Stimulated activated CD4-positive, alpha-beta T cell treated with anti-CD3 and anti-CD28 coated beads, Interleukin-12 subunit alpha, Interleukin-12 subunit beta, amount 100 ng/mL, for 48 hours (primary cell): ENCODE data around the gene BGN.

Experiments used
- DNase-seq, 3 donors: peaks; one replicate each; pipeline ENCODE4 v3.0.0-alpha.2; 2020; ENCODE audit warnings: low read depth in 2 of 3, low spot score in 1 of 3

Gene BGN

DNA sequence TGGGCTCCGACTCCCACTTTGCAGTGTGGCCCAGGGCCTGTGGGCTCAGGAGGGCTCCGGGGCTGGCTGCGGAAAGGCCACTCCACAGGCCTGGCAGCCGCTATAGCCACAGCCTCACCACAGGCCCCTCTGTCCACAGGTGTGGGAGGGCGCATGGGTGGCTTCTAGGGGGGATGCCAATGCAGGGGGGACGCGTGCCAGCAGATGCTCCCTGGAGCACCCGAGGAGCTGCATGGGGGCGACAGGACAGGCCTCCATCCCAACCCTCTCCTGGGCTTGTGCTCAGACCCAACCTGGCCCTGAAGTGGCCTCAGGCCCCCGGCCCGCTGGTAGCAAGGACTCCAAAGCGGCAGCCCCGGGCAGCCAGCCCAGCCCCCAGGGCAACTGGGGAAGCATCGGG lies 8.0 kb downstream of the BGN start:
- no peak for DNase-seq

DNA sequence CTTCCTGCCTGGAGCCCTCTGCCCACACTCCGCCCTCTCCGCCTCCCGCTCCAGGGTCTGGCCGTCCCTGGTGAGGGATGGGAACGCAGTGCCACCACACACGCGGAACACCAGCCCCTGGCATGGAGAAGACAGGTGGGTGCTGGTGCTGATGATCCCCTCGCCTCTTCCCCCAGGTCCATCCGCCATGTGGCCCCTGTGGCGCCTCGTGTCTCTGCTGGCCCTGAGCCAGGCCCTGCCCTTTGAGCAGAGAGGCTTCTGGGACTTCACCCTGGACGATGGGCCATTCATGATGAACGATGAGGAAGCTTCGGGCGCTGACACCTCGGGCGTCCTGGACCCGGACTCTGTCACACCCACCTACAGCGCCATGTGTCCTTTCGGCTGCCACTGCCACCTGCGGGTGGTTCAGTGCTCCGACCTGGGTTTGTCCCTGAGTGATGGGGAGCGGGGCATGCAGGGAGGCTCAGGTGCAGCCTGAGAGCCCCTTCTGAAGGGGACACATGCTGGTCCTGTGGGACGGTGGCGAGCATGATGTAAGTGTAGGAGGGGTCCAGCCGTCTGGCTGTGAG lies 9.8 kb downstream of the BGN start:
- DNase-seq, result no peak

DNA sequence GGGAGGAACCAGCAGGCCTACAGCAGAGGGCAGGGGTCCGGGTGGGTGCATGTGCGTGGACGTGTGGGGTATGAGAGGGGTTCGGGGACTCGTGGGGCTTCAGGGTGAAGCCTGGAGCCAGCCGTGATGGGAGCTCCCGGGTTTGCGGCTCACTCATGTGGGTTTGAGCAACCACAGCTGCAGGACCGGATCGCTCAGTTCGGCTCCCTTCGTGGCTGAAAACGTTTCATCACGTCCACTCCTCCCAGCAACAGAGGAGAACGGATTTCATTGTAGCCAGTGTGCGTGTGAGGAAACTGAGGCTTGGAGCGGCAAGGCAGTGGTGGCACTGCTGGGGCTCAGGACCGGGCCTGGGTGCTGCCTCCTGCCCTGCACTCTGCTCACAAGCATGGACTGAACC lies 10.6 kb downstream of the BGN start:
- no peak for DNase-seq

DNA sequence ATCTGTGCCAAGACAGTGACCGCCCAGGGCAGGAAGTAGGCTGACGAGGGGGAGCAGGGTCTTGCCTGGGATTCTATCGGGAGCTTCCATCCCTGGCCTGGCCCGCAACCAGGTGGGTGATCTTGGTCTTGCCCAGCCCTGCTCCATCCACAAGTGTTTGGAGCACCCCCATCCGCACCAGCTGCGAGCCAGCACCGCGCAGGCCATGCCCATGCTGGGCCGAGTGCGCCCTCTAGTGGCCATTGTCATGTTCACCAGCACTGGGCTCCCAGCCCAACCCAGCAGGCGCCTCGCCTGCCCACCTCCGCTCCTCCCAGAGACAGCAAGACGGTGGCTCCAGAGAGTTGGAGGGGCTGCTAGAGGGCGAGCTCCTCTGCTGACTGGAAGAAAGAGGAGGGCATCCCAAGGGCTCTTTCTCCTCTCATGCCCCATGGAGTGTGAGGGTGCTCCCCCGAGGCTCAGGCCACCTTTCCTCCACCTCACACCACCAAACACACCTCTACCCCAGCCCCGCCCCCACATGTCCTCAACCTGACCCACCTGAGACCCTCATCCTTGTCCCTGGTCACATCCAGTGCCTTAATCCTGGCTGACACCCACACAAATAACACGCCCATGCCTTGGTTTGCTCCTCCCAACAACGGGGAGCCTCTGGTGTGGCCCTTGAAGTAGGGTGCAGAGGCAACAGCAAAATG lies 12.9 kb downstream of the BGN start:
- DNase-seq, result peak; percentile 63 to 84 (median 64)

DNA sequence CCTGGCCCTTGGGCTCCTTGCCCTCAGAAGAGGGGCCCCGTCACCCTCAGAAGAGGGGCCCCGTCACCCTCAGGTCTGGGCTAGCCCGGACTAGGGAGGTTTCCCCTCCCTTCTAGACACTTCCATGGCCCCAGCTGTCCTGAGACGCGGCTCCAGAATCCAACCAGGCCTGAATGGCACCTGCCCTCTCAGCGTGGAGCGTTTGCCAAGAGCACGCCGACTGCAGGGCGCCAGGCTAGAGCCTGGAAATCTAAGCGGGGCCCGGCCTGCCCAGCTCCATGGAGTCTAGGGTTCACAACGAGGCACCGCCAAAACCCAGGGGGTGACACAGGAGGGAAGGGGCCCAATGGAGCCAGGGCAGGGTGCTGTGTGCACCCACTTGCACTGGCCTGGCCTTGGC lies 14.8 kb downstream of the BGN start:
- no peak for DNase-seq

DNA sequence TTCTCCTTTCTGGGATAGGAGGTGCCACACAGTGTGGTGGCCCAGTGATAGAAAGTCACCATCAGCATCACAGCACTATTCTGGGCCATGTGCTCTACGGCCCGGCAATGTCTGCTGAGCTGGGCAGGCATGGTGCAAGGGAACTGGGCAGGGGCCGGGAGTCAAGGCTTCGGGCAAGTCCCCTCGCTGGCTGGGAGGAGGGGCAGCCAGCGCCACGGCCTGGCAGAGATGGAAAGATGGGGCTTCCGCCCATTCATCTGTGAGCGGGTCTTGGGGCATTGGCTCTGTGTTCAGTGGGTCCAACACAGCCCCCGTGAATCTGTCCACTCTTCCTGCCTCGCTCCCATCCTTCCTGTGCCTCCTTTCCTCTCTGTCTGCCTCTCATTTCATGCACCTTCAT lies 15.6 kb downstream of the BGN start:
- DNase-seq, result no peak

DNA sequence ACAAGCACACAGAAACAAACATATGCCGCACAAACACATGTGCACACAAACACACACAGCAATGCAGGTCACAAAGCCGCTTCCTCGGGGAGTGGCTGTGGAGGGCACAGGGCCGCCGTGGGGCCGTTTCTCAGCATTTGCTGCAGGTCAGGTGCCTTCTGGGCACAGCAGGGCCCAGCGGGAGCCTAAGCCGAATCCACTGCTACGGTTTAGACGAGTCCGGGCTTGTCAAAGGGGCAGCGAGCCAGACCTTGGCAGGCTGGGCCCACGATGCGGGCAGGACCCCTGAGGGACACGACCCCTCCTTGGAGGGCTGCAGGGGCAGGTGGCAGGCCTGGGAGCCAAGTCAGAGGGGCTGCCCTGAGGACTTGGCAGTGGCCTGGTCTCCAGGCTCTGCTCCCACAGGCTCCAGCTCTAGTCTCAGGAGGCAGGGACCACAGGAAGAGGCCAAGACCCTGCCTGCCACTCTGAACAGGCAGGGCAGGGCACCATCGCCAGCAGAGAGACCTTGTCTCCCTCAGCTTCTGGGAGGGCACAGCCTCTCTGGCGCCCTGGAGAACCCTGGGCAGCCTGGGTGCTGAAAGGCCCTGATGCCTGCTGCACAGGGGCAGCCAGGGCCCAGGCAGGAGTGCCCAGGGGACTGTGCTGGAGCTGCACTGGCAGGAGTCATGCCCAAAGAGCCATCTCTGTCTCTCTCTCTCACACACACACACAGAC lies 17.2 kb downstream of the BGN start:
- no peak for DNase-seq

DNA sequence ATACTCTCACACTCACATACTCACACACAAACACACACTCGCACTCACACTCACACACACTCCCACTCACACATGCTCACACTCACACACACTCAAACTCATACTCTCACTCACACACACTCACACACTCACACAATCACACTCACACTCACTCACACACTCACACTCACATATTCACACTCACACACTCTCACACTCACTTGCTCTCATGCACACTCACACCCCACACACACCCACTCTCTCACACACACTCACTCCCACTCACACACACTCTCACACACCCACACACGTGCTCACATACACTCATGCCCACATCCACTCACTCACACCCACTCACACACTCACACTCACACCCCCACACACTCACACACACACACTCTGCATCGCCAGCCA lies 17.7 kb downstream of the BGN start:
- no peak for DNase-seq

DNA sequence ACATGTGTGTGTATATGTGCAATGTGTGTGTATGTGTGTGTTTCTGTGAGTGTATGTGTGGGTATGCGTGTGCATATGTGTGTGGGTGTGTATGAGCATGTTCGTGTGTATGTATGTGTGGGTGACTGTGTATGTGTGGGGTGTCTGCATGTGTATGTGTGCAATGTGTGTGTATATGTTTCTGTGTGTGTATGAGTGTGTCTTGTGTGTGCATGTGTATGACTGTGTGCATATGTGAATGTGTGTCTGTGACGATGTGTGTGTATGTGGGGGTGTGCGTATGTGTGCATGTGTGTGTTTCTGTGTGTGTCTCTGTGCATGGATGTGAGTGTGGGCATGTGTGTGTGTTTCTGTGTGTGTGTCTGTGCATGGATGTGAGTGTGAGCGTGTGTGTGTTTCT lies 18.5 kb downstream of the BGN start:
- DNase-seq, result no peak

DNA sequence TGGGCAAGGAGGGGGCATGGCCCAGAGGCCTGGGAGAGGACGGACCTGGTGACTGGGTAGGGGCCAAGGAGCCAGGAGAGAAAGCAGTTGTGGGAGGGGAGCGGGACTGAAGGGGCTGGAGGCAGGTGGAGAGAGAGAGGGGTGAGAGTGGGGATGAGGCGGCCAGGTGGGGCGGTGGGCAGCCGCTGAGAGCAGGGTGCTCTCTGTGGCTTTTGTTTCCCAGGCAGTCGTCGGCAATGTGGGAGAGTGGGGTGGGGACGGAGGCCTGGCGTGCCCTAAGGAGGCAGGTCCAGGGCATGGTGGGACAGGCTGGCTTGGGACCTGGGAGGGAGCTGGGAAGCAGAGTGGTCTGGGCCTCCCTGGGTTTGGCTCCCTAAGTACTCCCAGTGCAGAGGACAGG lies 19.5 kb downstream of the BGN start:
- no peak for DNase-seq

DNA sequence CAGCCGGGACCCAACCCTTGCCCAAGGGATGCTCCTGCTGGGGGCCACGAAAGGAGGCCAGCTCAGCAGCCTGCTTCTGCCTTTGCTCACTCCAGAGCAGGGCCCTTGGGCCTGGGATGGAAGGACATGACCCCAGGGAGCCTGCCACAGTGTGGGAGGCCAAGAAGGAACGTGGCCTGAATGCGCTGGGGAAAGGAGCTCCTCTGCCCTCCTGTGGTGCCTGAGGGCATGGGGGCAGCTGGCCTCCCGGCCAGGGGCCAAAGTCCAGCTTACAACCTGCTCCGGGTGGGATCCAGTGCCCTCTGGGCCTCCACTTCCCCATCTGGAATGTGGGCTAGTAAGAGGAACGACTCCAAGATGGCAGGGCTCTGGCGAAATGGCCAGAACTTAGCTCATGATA lies 20.7 kb downstream of the BGN start:
- DNase-seq, result no peak

DNA sequence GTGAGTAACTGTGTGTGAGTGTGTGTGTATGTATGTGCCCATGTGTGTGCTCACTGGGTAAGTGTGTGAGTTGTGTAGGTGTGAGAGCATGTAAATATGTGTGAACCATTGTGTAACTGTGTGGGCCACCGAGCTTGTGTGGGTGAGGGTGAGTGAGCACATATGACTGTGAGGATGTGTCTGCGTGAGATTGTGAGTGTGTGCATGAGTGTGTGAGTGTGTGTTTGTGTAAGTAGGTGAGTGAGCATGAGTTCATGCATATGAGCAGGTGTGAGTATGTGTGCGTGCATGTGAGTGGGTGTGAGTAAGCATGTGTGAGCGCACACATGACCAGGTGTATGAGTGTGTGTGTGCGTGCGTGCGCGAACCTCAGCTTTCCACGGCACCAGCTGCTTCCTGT lies 21.3 kb downstream of the BGN start:
- DNase-seq, result no peak

DNA sequence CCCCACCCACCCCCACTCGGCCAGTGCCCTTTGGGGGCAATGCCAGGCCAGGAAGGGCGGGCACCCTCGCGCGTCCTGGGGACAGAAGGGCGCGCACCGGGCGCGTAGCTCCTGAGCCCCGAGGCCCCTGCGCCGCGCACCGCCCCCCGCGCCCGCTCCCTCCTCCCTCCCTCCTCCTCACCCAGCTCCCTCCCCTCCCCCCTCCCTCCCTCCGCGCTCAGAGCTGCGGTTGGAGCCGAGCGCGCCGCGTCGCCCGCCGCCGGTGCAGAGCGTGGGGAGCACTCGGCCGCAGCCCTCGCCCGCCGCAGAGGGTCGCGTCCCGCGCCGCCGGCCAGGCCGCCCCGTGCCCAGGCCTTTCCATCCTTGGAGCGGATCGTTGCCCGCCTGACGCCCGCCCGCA lies 22.6 kb downstream of the BGN start, which contains the start of gene ATP2B3:
Gene ATP2B3 (plus strand): TSS at position 220 of the 400 bp plus-strand sequence. CDS start 18,606 bp downstream, outside the sequence.
- DNase-seq, result no peak

DNA sequence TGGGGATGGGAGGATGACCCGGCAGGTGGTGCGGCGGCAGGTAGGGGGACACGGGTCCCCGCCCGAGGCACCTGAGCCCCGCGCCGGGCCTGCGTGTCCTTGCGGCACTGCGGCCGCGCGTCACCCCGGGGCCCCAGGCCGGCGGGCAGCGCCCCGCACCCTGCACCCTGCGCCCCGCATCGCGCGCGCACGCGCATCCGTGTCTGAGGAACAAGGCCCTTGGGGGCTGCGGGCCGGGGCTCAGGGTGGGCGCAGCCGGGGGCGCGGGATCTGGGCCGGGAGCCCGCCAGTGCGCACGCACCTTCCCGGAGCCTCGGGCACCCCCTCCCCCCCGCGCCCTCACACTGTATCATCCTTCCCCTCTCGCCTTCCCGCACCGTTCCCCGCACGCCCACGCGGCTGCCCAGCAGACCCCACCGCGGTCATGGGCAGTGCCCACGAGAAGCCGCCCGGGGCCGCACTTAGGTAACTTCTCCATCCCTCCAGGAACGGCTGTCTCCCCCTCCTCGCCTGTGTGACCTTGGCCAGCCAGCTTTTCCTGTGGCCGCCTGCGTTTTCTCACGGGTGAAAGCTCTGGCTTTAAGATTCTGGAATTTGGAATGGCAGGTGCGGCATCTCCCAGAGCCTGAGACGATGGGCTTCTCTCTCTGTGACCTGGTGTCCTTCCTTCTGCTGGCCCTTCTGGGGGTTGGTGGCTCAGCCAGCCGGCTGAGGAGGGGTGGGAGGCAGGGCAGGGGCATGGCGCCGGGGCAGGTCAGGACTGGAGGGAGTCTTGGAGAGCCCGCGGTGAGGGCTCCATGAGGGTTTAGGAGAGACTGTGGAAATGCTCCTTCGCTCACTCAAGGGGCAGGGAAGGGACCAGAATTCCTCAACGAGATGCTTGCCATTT lies 23.4 kb downstream of the BGN start:
- DNase-seq, result no peak

DNA sequence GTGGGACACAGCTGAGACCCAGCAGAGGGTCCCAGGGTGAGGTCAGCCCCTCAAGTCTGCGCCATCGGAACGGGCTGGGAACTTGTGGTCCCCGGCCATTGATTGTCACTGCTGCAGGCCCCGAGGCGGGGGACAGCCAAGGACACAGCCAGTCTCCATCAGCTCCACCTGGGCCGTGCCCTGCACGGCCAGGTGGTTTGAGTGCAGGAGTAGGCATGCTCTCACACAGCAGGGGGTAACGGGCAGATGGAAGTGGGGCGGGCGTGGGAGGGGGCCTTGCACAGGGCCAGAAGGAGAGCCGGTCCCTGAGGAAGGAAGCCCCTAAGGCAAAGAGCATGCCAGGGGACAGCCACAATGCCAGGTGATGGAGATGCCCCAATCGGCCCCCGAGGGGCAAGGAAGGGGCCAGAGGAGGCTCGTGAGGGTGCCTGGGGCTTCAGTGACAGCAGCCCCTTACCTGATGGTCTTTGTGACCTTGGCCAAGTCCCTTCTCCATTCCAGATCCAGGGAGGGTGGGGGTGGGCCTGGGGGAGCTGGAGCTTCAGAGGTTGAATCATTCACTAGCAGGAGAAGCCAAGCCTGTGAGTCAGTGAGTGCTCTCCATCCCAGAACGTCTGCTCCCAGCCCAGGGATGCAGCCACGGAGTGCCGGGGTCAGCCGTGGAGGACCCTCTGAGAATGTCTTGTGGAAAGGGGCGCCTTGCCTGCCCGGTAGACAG lies 24.9 kb downstream of the BGN start:
- DNase-seq, result no peak

DNA sequence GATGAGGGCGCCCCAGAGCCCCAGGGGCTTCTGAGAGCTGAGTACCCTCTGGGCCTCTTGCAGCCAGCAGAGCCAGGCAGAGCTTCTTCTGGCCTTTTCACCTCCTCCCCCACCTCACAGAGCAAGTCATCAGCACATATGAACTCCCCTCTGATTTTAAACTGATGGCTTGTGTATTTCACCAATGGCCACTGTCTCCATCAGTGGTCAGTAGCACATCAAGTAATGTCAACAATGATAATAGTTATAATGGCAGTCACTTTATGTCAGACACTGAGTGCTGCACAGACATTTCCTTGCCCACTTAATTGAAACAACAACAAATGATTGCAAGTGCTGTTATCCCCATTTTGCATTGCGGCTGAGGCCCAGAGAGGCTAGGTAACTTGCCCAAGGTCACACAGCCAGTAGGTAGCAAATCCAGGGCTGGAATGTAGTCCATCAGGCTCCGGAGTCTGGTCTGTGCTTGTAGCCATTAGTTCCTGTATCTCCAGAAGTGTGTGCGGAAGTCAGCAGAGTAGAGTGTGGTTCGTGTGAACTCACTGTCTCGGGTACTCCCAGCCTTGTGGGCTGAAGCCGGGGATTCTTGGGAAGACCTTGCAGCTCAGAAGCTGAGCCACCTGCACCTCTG lies 25.6 kb downstream of the BGN start:
- no peak for DNase-seq

DNA sequence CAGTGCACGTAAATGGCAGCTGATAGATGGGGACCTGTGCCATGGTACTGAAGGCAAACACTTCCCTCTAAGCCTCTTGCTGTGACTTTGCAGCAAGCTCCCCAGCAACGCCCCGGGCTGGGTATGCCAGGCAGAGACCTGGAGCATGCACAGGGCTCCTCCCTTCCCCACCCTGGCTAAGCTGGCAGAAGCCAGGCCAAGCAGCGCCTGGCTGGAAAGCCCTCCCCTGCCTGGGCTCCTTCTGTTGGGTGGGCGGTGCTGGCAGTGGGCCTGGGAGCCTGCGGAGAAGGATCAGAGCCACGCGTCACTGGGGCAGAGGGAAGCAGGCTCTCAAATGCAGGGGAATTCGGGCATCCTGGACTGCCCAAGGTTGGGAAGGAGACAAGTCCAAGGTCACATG lies 26.3 kb downstream of the BGN start:
- DNase-seq, result no peak

DNA sequence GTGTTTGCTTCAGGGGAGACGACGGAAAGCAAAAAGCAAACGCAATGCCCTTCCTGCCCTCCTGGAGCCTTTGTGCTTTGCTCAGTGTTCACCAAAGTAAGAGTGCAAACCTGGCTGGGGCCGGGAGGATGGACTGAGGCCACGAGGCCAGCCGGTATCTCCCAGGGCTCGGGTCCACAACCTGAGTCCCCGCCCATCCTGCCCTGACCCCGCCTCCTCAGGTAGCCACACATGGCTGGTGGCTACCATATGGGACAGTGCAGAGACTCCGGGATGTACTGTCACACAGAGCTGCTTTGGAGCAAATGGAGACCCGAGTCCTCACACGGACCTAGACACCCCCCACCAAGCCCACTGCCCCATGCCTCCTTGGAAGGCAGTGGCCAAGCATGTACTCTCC lies 27.5 kb downstream of the BGN start:
- no peak for DNase-seq

DNA sequence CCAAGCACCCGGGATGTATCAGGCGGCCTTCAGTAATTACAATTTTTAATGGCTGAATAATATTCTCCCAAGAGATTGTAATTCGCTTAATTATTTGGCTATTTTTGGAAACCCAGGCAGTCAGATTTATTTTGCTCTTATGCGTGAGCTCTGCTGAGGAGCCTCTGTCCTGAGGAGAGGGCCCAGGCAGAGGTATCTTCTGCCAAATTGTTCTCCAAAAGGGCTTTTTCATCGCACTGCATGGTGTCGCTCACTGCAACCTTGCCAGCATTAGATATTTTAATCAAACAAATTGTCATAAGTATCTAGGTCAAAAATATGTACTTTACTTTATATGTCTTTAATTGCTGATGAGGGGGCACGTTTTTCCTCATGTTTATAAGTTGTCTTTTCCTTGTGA lies 28.5 kb downstream of the BGN start:
- DNase-seq, result no peak

DNA sequence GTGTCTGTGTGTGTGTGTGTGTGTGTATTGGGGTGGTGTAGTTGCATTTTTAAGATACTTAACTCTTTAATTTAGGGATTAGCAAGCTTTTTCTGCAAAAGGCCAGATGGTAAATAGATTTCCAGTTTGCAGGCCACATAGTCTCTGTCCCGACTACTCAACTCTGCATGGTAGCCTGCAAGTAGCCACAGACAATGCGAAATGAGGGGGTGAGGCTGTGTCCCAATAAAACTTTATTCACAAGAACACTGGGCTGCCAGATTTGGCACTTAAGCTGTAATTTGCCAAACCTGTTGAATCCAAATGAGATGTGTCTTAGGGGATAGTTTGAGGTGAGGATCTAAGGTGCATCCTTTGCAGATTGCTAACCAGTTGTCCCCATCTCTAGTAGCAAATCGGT lies 29.5 kb downstream of the BGN start:
- DNase-seq, result no peak

DNA sequence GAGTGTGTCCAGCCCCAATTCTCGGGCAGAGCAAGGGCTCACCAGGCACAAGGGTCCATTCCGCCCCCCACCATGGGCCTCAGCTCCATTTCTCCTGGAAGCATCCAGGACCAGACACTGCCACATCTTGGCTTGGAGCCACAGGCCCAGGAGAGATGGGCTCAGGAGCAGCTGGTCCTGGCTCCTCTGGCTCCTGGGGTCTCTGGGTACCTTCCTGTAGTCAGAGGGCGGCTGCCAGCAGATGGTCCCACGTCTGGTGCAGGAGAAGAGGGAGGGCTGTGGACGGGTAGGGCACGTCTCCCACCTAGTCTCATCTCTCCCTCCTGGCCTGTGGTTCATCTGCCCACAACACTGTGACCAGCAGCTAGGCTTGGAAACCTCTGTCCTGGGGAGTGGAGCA lies 30.7 kb downstream of the BGN start:
- no peak for DNase-seq
